ENCODE results near the gene MFAP3L.

DNA sequence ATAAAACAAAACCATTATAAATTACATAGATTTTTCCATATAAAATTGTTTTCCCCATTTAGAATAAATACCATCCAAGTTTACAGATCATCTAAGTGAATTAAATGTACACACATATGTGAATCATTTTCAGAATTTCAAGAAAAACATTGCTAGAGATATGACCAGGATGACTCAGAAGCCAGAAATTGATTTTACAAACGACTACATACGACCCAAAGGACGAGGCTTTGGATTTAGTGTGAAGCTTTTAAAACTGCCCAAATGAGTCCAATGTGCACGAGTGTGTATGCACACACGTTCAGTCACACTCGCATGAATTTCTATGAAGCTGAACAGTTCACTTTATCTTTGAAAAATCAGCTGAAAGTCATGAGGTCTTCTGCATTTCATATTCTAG is 37.9 kb downstream of the MFAP3L start:
- TF ChIP-seq EZH2 (IDR thresholded peaks at IDR 0.05; ENCODE audit: low read length, missing control alignments), result no peak
- TF ChIP-seq, protein P1, sequence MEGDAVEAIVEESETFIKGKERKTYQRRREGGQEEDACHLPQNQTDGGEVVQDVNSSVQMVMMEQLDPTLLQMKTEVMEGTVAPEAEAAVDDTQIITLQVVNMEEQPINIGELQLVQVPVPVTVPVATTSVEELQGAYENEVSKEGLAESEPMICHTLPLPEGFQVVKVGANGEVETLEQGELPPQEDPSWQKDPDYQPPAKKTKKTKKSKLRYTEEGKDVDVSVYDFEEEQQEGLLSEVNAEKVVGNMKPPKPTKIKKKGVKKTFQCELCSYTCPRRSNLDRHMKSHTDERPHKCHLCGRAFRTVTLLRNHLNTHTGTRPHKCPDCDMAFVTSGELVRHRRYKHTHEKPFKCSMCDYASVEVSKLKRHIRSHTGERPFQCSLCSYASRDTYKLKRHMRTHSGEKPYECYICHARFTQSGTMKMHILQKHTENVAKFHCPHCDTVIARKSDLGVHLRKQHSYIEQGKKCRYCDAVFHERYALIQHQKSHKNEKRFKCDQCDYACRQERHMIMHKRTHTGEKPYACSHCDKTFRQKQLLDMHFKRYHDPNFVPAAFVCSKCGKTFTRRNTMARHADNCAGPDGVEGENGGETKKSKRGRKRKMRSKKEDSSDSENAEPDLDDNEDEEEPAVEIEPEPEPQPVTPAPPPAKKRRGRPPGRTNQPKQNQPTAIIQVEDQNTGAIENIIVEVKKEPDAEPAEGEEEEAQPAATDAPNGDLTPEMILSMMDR (conservative IDR thresholded peaks at IDR 0.05 in 1 of 2, IDR thresholded peaks at IDR 0.05 in 1 of 2; ENCODE audit: low read depth in 1 of 2, low read length in 2 of 2), result no peak

All from fibroblast of lung (primary cell).